Measurements from ENCODE around the gene GNGT1. TPM values are rescaled to one million over a fixed set of nuclear protein-coding genes. Genes with fewer than 3 reads are reported as not detected.

The GNGT1 gene
- total RNA-seq, 1 experiment from 2014 or later, result 0.63 TPM

DNA sequence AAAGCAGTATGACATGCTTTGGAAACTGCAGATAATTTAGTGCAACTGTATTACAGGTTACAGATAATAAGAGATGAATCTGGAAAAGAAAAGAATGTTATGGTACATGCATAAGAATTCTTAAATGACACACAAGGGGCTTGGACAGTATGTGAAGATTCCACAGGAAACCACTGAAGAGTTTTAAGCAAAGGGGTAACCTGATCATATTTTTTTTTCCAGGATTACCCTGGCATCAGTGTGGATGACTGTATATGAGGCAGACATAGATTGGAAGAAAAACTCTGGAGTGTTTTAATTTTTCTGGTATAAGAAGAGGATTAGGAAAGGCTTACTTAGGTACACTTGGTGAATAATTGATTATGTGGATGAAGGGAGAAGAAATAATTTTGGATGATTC, 23.9 kb upstream of the GNGT1 start:
- Mint-ChIP-seq H3K36me3 (peaks cover 7% of the 10 kb centered on the region), H3K9me3 (peaks cover 17% of the 10 kb centered on the region), H3K4me3 (no peak overlapping the region), H3K27ac (no peak overlapping the region), H3K27me3 (ENCODE audit: low read depth) (no peaks in the 10 kb centered on the region), H3K4me1 (no peaks in the 10 kb centered on the region)
- DNase-seq (ENCODE audit: low spot score) (no peak), ATAC-seq (no peak)
- POLR2A ChIA-PET, result no interaction called here
- TF ChIP-seq, protein P1, sequence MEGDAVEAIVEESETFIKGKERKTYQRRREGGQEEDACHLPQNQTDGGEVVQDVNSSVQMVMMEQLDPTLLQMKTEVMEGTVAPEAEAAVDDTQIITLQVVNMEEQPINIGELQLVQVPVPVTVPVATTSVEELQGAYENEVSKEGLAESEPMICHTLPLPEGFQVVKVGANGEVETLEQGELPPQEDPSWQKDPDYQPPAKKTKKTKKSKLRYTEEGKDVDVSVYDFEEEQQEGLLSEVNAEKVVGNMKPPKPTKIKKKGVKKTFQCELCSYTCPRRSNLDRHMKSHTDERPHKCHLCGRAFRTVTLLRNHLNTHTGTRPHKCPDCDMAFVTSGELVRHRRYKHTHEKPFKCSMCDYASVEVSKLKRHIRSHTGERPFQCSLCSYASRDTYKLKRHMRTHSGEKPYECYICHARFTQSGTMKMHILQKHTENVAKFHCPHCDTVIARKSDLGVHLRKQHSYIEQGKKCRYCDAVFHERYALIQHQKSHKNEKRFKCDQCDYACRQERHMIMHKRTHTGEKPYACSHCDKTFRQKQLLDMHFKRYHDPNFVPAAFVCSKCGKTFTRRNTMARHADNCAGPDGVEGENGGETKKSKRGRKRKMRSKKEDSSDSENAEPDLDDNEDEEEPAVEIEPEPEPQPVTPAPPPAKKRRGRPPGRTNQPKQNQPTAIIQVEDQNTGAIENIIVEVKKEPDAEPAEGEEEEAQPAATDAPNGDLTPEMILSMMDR (IDR thresholded peaks at IDR 0.05), result no peak
- TF ChIP-seq FOXK1 (CRISPR knock-in tag; IDR thresholded peaks at IDR 0.05), result no peak
- no peak for TF ChIP-seq PRDM15 (CRISPR knock-in tag; IDR thresholded peaks at IDR 0.05)
- no peak for TF ChIP-seq ZNF416 (CRISPR knock-in tag; IDR thresholded peaks at IDR 0.05)
- TF ChIP-seq, protein P2, sequence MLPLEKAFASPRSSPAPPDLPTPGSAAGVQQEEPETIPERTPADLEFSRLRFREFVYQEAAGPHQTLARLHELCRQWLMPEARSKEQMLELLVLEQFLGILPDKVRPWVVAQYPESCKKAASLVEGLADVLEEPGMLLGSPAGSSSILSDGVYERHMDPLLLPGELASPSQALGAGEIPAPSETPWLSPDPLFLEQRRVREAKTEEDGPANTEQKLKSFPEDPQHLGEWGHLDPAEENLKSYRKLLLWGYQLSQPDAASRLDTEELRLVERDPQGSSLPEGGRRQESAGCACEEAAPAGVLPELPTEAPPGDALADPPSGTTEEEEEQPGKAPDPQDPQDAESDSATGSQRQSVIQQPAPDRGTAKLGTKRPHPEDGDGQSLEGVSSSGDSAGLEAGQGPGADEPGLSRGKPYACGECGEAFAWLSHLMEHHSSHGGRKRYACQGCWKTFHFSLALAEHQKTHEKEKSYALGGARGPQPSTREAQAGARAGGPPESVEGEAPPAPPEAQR (CRISPR knock-in tag; IDR thresholded peaks at IDR 0.05), result no peak
- no peak for TF ChIP-seq GRHL2 (CRISPR knock-in tag; IDR thresholded peaks at IDR 0.05; ENCODE audit: insufficient replicate concordance, severe bottlenecking)
- TF ChIP-seq KAT7 (CRISPR knock-in tag; IDR thresholded peaks at IDR 0.05; ENCODE audit: borderline replicate concordance), result no peak
- TF ChIP-seq GABPB1 (CRISPR knock-in tag; IDR thresholded peaks at IDR 0.05), result no peak
- no peak for TF ChIP-seq MAX (CRISPR knock-in tag; IDR thresholded peaks at IDR 0.05)
- TF ChIP-seq, protein P3, sequence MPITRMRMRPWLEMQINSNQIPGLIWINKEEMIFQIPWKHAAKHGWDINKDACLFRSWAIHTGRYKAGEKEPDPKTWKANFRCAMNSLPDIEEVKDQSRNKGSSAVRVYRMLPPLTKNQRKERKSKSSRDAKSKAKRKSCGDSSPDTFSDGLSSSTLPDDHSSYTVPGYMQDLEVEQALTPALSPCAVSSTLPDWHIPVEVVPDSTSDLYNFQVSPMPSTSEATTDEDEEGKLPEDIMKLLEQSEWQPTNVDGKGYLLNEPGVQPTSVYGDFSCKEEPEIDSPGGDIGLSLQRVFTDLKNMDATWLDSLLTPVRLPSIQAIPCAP (CRISPR knock-in tag; IDR thresholded peaks at IDR 0.05), result no peak
- no peak for TF ChIP-seq CBFB (CRISPR knock-in tag; IDR thresholded peaks at IDR 0.05; ENCODE audit: low read depth)
- CTCF ChIA-PET, result no interaction called here

DNA sequence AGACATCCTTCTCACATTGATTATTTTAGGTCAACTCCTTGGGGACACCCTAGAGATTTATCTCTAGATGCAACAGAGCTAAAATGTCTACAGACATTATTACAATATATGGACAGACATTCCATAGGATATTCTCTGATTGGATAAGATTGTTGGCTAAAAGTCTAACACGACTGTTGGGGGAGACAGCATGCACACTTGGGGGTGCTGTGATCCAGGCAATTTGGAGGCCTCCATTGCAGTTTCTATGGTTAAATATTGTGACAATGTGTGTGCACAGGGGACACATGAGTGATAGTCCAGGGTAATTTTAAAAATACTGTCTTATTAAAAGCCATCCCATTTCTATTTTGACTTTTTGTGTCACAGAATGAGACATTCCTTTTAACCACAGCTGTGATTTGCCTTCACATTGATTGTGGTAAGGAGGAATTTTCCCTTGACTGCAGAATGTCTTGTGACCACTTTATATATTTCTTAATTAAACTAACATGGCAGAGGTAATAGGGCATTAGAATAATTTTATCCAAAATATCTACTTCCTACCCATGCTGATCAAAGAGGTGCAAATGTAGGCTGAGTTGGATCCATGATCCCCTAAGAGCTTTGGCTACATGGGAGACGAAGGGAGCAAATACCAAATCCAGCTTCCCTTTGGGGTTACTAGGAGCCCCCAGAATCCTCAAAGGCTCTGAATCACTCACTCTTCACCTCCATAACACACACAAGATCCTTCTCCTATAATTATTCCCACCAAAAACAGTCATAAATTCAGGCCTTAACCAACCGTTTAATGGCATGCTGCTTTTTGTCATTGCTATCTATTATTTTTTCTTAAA, 23.1 kb upstream of the GNGT1 start:
- ATAC-seq, result no peak
- TF ChIP-seq, protein P4, sequence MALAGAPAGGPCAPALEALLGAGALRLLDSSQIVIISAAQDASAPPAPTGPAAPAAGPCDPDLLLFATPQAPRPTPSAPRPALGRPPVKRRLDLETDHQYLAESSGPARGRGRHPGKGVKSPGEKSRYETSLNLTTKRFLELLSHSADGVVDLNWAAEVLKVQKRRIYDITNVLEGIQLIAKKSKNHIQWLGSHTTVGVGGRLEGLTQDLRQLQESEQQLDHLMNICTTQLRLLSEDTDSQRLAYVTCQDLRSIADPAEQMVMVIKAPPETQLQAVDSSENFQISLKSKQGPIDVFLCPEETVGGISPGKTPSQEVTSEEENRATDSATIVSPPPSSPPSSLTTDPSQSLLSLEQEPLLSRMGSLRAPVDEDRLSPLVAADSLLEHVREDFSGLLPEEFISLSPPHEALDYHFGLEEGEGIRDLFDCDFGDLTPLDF (CRISPR knock-in tag; IDR thresholded peaks at IDR 0.05), result no peak
- TF ChIP-seq ARID4B (CRISPR knock-in tag; IDR thresholded peaks at IDR 0.05; ENCODE audit: borderline replicate concordance) (no peak), TEAD4 (CRISPR knock-in tag; IDR thresholded peaks at IDR 0.05) (no peak), CREB1 (CRISPR knock-in tag; IDR thresholded peaks at IDR 0.05) (no peak), ZNF396 (CRISPR knock-in tag; IDR thresholded peaks at IDR 0.05; ENCODE audit: borderline replicate concordance) (no peak)
- TF ChIP-seq, protein P5, sequence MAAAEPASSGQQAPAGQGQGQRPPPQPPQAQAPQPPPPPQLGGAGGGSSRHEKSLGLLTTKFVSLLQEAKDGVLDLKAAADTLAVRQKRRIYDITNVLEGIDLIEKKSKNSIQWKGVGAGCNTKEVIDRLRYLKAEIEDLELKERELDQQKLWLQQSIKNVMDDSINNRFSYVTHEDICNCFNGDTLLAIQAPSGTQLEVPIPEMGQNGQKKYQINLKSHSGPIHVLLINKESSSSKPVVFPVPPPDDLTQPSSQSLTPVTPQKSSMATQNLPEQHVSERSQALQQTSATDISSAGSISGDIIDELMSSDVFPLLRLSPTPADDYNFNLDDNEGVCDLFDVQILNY (CRISPR knock-in tag; IDR thresholded peaks at IDR 0.05), result no peak
- TF ChIP-seq, protein P3 (CRISPR knock-in tag; IDR thresholded peaks at IDR 0.05), result no peak
- no peak overlapping the region for H3K27ac Mint-ChIP-seq
- CTCF ChIA-PET, result no interaction called here
- H3K9me3 Mint-ChIP-seq, result peaks cover 17% of the 10 kb centered on the region
- H3K36me3 Mint-ChIP-seq, result peaks cover 7% of the 10 kb centered on the region
- H3K4me1 Mint-ChIP-seq, result no peaks in the 10 kb centered on the region
- peaks cover 7% of the 10 kb centered on the region for H3K27me3 Mint-ChIP-seq (ENCODE audit: low read depth)
- H3K4me3 Mint-ChIP-seq, result no peak overlapping the region
- DNase-seq (ENCODE audit: low spot score), result no peak
- POLR2A ChIA-PET, result no interaction called here
